Mesodermal cell (in vitro differentiated cells): Measurements from ENCODE around the gene TIMM17B.

Experiments
- H3K27ac ChIP-seq: 2 replicates; pipeline ENCODE4 v1.7.0; 2013; ENCODE audit warnings: mild to moderate bottlenecking, low read depth, low read length, moderate library complexity; ENCODE audit not compliant: severe bottlenecking
- H3K36me3 ChIP-seq: 2 replicates; pipeline ENCODE4 v1.7.1; 2013; ENCODE audit warnings: mild to moderate bottlenecking, low read length, moderate library complexity; ENCODE audit not compliant: control insufficient read depth, insufficient read depth
- H3K4me1 ChIP-seq: one replicate; pipeline ENCODE4 v1.7.1; 2013; ENCODE audit warnings: mild to moderate bottlenecking, low read length; ENCODE audit not compliant: insufficient read depth, control insufficient read depth, poor library complexity, severe bottlenecking
- H3K4me3 ChIP-seq: 2 replicates; pipeline ENCODE4 v1.7.0; 2013; ENCODE audit warnings: low read length, control low read depth, mild to moderate bottlenecking; ENCODE audit not compliant: insufficient read depth, poor library complexity, severe bottlenecking; ENCODE audit errors: extremely low read depth
- H3K9me3 ChIP-seq: 2 replicates; pipeline ENCODE4 v1.7.1; 2013; ENCODE audit warnings: mild to moderate bottlenecking, low read length, moderate library complexity; ENCODE audit not compliant: control insufficient read depth
- WGBS, 2 experiments: methylation state at CpG; one replicate each; pipeline ENCODE4 v1.1.5; 2013; ENCODE audit warnings: missing lambda C conversion rate in 2 of 2; ENCODE audit not compliant: insufficient coverage in 2 of 2; 5-methylcytosine and 5-hydroxymethylcytosine counted together

Gene TIMM17B

DNA sequence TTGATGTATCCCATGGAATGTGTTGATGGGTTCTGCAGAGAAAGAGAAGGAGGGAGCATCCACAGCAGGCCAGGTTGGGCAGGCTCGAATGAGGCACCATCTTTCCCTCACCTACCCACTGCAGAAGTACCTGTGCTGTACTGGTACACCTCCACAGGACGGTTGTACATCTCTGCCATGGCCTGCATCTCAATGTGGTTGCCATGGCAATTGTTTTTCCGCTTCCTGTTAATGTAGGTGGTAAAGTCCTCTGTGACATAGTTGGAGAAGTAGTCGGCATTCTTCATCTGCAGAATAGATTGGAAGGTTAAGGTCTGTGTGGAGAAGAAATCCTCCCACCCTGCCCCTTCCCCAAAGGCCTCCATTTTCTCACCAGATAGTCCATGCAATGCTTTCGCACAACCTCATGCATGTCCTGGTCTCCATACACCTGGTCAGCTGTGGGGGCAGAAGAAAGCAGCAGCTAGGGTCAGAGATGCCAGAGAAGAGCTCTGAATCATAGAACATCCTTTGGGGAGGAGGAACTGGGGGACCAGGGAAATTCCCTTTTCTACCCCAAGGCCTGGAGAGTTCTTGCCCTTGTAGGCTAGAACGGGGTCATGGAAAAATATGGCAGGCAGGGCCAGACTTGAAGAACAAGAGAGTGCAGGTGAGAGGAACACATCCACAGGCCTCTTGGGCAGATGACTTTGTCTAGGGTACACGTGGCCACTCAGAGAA is 37.2 kb upstream of the TIMM17B start:
- 76% methylated on average over 2 of the region's 7 CpGs; no CpG with 5 or more reads in 1 of the 2 experiments for WGBS, 2 experiments
- H3K36me3 ChIP-seq = peaks cover 47% of the 10 kb centered on the region

DNA sequence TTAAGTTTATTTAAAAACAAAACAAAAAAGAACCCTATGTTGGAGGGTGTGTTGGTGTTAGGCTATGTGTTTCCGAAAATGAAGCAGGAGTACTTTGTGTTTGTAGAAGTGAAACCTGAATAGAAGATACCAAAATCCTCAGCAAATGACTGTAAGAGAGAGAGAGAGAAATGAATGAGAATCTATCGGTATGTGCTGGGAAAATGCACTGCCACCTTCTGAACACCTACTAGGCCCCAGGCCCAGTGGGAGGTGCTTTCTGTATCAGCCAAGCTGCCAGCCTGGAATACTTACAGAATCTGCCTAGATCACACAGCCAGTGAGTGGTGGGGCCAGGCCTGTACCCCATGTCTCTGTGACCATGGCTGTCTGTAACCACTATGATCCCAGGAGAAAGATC is 36.2 kb upstream of the TIMM17B start:
- H3K4me3 ChIP-seq = no peak overlapping the region
- H3K4me1 ChIP-seq = no peaks in the 10 kb centered on the region
- H3K27ac ChIP-seq = no peak overlapping the region
- no peaks in the 10 kb centered on the region for H3K9me3 ChIP-seq
- peaks cover 43% of the 10 kb centered on the region for H3K36me3 ChIP-seq
- 100% methylated on average over 1 of the region's 2 CpGs for WGBS, 2 experiments

More for the DNA sequence above, 37.2 kb upstream of the TIMM17B start:
- Histone ChIP-seq H3K4me3 (no peak overlapping the region), H3K9me3 (no peaks in the 10 kb centered on the region), H3K4me1 (no peaks in the 10 kb centered on the region), H3K27ac (no peak overlapping the region)

DNA sequence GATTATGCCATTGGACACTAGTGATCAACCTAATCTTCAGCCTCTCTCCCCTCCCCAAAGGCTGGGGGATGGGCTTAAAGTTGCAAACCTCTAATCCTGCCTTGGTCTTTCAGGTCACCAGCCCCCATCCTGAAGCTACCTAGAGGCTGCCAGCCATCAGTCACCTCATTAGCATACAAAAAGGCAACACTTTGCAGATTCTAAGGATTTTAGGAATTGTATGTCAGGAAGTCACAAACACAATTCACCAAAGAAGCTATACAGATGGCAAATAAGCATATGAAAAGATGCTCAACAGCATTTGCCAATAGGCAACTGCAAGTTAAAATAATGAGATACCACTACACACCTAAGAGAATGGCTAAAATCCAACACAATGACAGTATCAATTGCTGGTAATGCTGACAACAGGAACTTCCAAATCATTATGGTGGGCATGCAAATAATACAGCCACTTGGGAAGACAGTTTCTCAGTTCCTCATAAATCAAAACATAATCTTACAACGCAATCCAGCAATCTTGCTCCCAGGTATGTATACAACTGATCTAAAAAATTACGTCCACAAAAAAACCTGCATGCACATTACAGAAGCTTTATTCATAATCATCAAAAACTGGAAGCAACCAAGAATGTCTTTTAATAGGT is 30.3 kb upstream of the TIMM17B start:
- H3K36me3 ChIP-seq = peaks cover 35% of the 10 kb centered on the region
- no peak overlapping the region for H3K27ac ChIP-seq
- no peaks in the 10 kb centered on the region for H3K4me1 ChIP-seq
- no peak overlapping the region for H3K4me3 ChIP-seq
- WGBS, 2 experiments = 17% methylated on average over 1 of the region's 2 CpGs; no CpG with 5 or more reads in 1 of the 2 experiments
- no peaks in the 10 kb centered on the region for H3K9me3 ChIP-seq

DNA sequence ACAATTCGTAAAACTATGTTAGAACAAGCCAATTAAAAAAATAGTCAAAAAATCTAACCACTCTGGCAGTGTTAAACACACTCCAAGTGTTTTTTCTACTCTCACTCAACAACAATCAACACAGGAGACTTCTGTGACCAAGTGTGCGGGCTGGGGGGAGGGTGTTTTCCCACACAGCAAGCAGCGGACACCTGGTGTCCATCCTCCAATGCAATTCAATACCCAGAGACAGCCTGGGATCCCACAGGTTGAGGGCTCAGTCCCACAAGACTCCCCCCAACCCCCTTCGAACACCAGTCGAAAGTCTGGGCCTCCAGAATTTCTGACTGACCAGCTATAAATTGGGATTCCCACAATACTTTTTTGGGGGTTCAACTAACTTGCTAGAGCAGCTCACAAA is 29.6 kb upstream of the TIMM17B start:
- Histone ChIP-seq H3K27ac (no peak overlapping the region), H3K9me3 (no peaks in the 10 kb centered on the region), H3K4me3 (no peak overlapping the region), H3K36me3 (peaks cover 36% of the 10 kb centered on the region), H3K4me1 (peaks cover 3% of the 10 kb centered on the region)
- 40% methylated on average over 1 of the region's 5 CpGs; no CpG with 5 or more reads in 1 of the 2 experiments for WGBS, 2 experiments

- WGBS, 2 experiments = 100% methylated on average over 4 of the region's 5 CpGs; no CpG with 5 or more reads in 1 of the 2 experiments
- peaks cover 30% of the 10 kb centered on the region for H3K36me3 ChIP-seq
- peaks cover 16% of the 10 kb centered on the region for H3K4me1 ChIP-seq
Measured at GRCh38 chrX:48924270-48924669, 26.7 kb upstream of the TIMM17B start.

GRCh38 chrX:48923771-48924170 is 26.2 kb upstream of the TIMM17B start:
- no peak overlapping the region for H3K27ac ChIP-seq
- H3K4me1 ChIP-seq = peaks cover 16% of the 10 kb centered on the region
- WGBS, 2 experiments = 98 to 100% methylated on average over 7 to 8 of the region's 13 CpGs
- H3K4me3 ChIP-seq = no peak overlapping the region
- H3K36me3 ChIP-seq = peaks cover 30% of the 10 kb centered on the region
- no peaks in the 10 kb centered on the region for H3K9me3 ChIP-seq

More at GRCh38 chrX:48924270-48924669, 26.7 kb upstream of the TIMM17B start:
- H3K27ac ChIP-seq = no peak overlapping the region
- no peaks in the 10 kb centered on the region for H3K9me3 ChIP-seq
- H3K4me3 ChIP-seq = no peak overlapping the region

- Histone ChIP-seq H3K4me3 (no peak overlapping the region), H3K4me1 (peaks cover 16% of the 10 kb centered on the region), H3K27ac (no peak overlapping the region), H3K36me3 (peaks cover 26% of the 10 kb centered on the region), H3K9me3 (no peaks in the 10 kb centered on the region)
- WGBS, 2 experiments = 60% methylated on average over 1 of the region's 4 CpGs; no CpG with 5 or more reads in 1 of the 2 experiments
Measured at GRCh38 chrX:48920718-48921104, 23.1 kb upstream of the TIMM17B start.

- WGBS, 2 experiments = 65 to 83% methylated on average over 4 to 5 of the region's 8 CpGs
- Histone ChIP-seq H3K9me3 (no peaks in the 10 kb centered on the region), H3K27ac (no peak overlapping the region), H3K36me3 (peaks cover 21% of the 10 kb centered on the region), H3K4me3 (peak overlapping the region; percentile 52), H3K4me1 (peaks cover 16% of the 10 kb centered on the region)
Measured at GRCh38 chrX:48919947-48920717, 22.6 kb upstream of the TIMM17B start.

DNA sequence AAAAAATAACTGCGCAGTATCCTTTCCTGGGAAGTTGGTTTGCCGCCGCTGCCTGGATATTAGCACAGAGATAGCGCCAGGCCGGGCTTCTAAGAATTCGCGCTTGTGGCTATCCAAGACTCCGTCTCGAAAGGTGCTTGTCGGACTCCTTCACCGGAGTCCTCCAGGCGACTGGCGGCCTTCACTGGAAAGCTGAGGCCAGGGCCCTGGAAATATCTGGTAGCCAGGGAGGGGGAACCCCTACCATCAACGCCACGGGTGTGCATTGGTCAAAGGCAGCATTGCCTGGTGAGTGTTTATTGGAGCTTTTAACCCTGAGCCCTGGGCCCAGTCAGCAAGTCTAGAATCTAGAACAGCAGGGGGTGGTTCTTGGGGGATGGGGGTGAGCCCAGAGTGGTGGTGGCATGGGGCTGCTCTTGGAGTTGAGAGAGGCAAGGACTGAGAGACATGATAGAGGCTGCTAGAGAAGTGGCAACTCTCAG is 21.8 kb upstream of the TIMM17B start:
- Histone ChIP-seq H3K4me3 (peak overlapping the region; percentile 52), H3K4me1 (peaks cover 16% of the 10 kb centered on the region), H3K9me3 (no peaks in the 10 kb centered on the region), H3K36me3 (peaks cover 20% of the 10 kb centered on the region), H3K27ac (peak overlapping the region; percentile 80)
- WGBS, 2 experiments = 0 to 2% methylated on average over 1 to 7 of the region's 15 CpGs

- peak within 1 kb of the TSS; percentile 52 for H3K4me3 ChIP-seq
- 0% methylated on average over 9 of the region's 55 CpGs; no CpG with 5 or more reads in 1 of the 2 experiments for WGBS, 2 experiments
Measured at GRCh38 chrX:48918643-48919340, 21.2 kb upstream of the TIMM17B start, which contains the start of gene PIM2. Gene PIM2, minus strand, starts transcription at chrX:48919024. Its CDS starts 190 bp downstream, at chrX:48918834.

More at GRCh38 chrX:48918643-48919340, 21.2 kb upstream of the TIMM17B start, which contains the start of gene PIM2:
- Histone ChIP-seq H3K36me3 (peaks cover 18% of the 10 kb centered on the region), H3K9me3 (no peaks in the 10 kb centered on the region), H3K4me1 (peaks cover 16% of the 10 kb centered on the region), H3K27ac (peak within 1 kb of the TSS; percentile 80)
